Left forelimb (tissue), 1 donor: ENCODE results near the gene WASF2.
"Not testable (repeated sequence)": the region's sequence is repeated elsewhere in the genome, so short reads cannot be mapped to it uniquely, and the experiment has no call there.

ENCODE experiments used
- DNase-seq: peaks from one replicate; pipeline ENCODE4 v3.0.0-alpha.2; 2018; ENCODE audit warnings: low spot score

WASF2 gene

GRCh38 chr1:27451343-27451742, 38.6 kb downstream of the WASF2 start:
- no peak for DNase-seq

- no peak for DNase-seq
Observed at GRCh38 chr1:27448982-27449381, 41.0 kb downstream of the WASF2 start.

GRCh38 chr1:27447883-27448282, 42.1 kb downstream of the WASF2 start:
- DNase-seq: no peak

GRCh38 chr1:27447399-27447798, 42.6 kb downstream of the WASF2 start:
- no peak for DNase-seq

GRCh38 chr1:27446496-27447020, 43.4 kb downstream of the WASF2 start:
- no peak for DNase-seq

GRCh38 chr1:27445177-27445936, 44.6 kb downstream of the WASF2 start:
- no peak for DNase-seq

GRCh38 chr1:27444632-27445031, 45.3 kb downstream of the WASF2 start:
- no peak for DNase-seq

- no peak for DNase-seq
Observed at GRCh38 chr1:27439150-27439549, 50.8 kb downstream of the WASF2 start.

GRCh38 chr1:27438621-27439061, 51.3 kb downstream of the WASF2 start:
- no peak for DNase-seq

GRCh38 chr1:27436204-27437159, 53.5 kb downstream of the WASF2 start:
- DNase-seq: no peak

- DNase-seq: no peak
Observed at GRCh38 chr1:27435566-27436203, 54.3 kb downstream of the WASF2 start.

- no peak for DNase-seq
Observed at GRCh38 chr1:27433706-27434105, 56.3 kb downstream of the WASF2 start.

GRCh38 chr1:27432725-27433124, 57.2 kb downstream of the WASF2 start:
- DNase-seq: not testable (repeated sequence)

GRCh38 chr1:27431601-27431940, 58.4 kb downstream of the WASF2 start:
- no peak for DNase-seq

GRCh38 chr1:27430903-27431600, 58.9 kb downstream of the WASF2 start:
- no peak for DNase-seq

GRCh38 chr1:27429029-27429425, 60.9 kb downstream of the WASF2 start:
- DNase-seq: no peak

- DNase-seq: no peak
Observed at GRCh38 chr1:27428316-27429028, 61.5 kb downstream of the WASF2 start.

GRCh38 chr1:27427816-27428315, 62.1 kb downstream of the WASF2 start:
- DNase-seq: no peak

GRCh38 chr1:27427329-27427728, 62.6 kb downstream of the WASF2 start:
- DNase-seq: no peak

GRCh38 chr1:27423709-27424108, 66.3 kb downstream of the WASF2 start:
- DNase-seq: no peak
